ENCODE measurements around the gene DDX10. TPM values are rescaled to one million over a fixed set of nuclear protein-coding genes. Genes with fewer than 3 reads are reported as not detected.

The DDX10 gene
- total RNA-seq, 4 donors from 2014 or later = 11.5 to 22.0 (median 14.3) TPM

DNA sequence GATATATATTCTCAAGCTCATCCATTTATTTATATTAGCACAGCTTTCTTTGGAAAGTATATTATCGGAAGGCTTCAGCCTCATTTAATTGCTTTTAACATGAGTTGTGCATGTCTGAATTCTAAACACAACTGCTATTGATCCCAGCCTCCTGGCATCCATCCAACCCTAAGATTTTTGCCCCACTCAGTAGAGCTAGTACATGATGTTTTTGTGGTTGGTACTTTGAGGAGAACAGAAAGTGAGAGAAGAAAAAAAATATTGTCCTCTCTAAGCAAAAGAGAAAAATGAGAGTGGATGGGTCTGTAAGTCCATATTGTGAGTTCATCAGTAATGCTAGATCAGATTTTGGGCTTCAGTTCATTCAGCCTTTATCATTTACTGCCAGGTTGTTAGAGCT, 198.7 kb downstream of the DDX10 start:
- Histone ChIP-seq H3K4me1 (peaks cover 4 to 11% (median 6%) of the 10 kb centered on the region in 4 donors), H3K27me3 (no peaks in the 10 kb centered on the region), H3K9me3 (no peaks in the 10 kb centered on the region), H3K4me3 (no peak overlapping the region), H3K27ac (replicated peaks in 1 of 4) (no peak overlapping the region), H3K36me3 (no peaks in the 10 kb centered on the region)
- intact Hi-C loops (cut with DNase I) = no loop called here
- 81% methylated on average over 1 of the region's 1 CpG for WGBS
- DNase-seq (ENCODE audit: extremely low spot score) = no peak
- no peak for TF ChIP-seq EP300 (IDR thresholded peaks at IDR 0.05)
- TF ChIP-seq, protein P1, sequence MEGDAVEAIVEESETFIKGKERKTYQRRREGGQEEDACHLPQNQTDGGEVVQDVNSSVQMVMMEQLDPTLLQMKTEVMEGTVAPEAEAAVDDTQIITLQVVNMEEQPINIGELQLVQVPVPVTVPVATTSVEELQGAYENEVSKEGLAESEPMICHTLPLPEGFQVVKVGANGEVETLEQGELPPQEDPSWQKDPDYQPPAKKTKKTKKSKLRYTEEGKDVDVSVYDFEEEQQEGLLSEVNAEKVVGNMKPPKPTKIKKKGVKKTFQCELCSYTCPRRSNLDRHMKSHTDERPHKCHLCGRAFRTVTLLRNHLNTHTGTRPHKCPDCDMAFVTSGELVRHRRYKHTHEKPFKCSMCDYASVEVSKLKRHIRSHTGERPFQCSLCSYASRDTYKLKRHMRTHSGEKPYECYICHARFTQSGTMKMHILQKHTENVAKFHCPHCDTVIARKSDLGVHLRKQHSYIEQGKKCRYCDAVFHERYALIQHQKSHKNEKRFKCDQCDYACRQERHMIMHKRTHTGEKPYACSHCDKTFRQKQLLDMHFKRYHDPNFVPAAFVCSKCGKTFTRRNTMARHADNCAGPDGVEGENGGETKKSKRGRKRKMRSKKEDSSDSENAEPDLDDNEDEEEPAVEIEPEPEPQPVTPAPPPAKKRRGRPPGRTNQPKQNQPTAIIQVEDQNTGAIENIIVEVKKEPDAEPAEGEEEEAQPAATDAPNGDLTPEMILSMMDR (IDR thresholded peaks at IDR 0.05) = no peak

DNA sequence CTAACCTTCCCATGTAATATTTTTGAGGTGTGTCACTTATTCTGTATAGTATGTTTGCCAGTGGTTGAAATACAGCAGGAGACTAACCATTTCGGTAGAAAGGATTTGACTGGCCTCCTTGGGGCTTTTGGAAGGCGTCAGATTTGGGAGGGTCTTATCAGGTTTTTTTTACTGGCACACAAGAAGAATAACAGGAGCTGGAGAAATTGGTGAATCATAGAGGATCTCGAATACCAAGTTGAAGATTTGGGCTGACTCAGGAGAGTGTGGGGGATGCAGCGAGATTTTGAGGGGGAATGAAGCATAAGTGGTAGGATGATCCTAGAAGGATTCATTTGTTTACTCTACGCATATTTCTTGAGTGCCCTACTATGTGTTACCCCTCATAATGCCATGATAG, 200.5 kb downstream of the DDX10 start:
- Histone ChIP-seq H3K36me3 (no peaks in the 10 kb centered on the region), H3K27ac (replicated peaks in 1 of 4) (no peak overlapping the region), H3K27me3 (no peaks in the 10 kb centered on the region), H3K4me1 (peaks cover 5 to 15% (median 11%) of the 10 kb centered on the region in 4 donors), H3K9me3 (no peaks in the 10 kb centered on the region), H3K4me3 (no peak overlapping the region)
- no peak for DNase-seq (ENCODE audit: extremely low spot score)
- WGBS = 96% methylated on average over 5 of the region's 5 CpGs
- no peak for TF ChIP-seq POLR2AphosphoS5 (IDR thresholded peaks at IDR 0.05)
- no peak for TF ChIP-seq EP300 (IDR thresholded peaks at IDR 0.05)
- no peak for TF ChIP-seq POLR2A (IDR thresholded peaks at IDR 0.05; ENCODE audit: low read depth)
- intact Hi-C loops (cut with DNase I) = no loop called here

GRCh38 chr11:108866781-108867180, 201.9 kb downstream of the DDX10 start:
- DNase-seq (ENCODE audit: extremely low spot score) = no peak
- TF ChIP-seq EP300 (IDR thresholded peaks at IDR 0.05) = no peak
- no peak for TF ChIP-seq POLR2AphosphoS5 (IDR thresholded peaks at IDR 0.05)
- TF ChIP-seq, protein P1 (IDR thresholded peaks at IDR 0.05) = no peak
- no peak for TF ChIP-seq POLR2A (IDR thresholded peaks at IDR 0.05; ENCODE audit: low read depth)
- Histone ChIP-seq H3K9me3 (no peaks in the 10 kb centered on the region), H3K4me3 (no peak overlapping the region), H3K4me1 (peaks cover 5 to 21% (median 16%) of the 10 kb centered on the region in 4 donors), H3K27ac (replicated peaks in 1 of 4) (no peak overlapping the region), H3K36me3 (no peaks in the 10 kb centered on the region), H3K27me3 (no peaks in the 10 kb centered on the region)
- intact Hi-C loops (cut with DNase I) = no loop called here
- 41% methylated on average over 2 of the region's 2 CpGs for WGBS

- no peaks in the 10 kb centered on the region for H3K9me3 ChIP-seq
- no peak overlapping the region for H3K27ac ChIP-seq (replicated peaks in 1 of 4)
- H3K27me3 ChIP-seq = no peaks in the 10 kb centered on the region
- intact Hi-C loops (cut with DNase I) = loop anchor here (10.0 kb wide), 1 partner anchor 176 kb away; no protein-coding TSS in a partner anchor
- H3K36me3 ChIP-seq = no peaks in the 10 kb centered on the region
- no peak for DNase-seq (ENCODE audit: extremely low spot score)
- WGBS = 51% methylated on average over 4 of the region's 4 CpGs
- no peak overlapping the region for H3K4me3 ChIP-seq
- TF ChIP-seq, protein P1 (IDR thresholded peaks at IDR 0.05) = no peak
- TF ChIP-seq POLR2A (IDR thresholded peaks at IDR 0.05; ENCODE audit: low read depth) (no peak), EP300 (IDR thresholded peaks at IDR 0.05) (no peak), POLR2AphosphoS5 (IDR thresholded peaks at IDR 0.05) (no peak)
- H3K4me1 ChIP-seq = peaks cover 5 to 21% (median 16%) of the 10 kb centered on the region in 4 donors
Measured at GRCh38 chr11:108870373-108871020, 205.6 kb downstream of the DDX10 start.

- TF ChIP-seq POLR2A (IDR thresholded peaks at IDR 0.05; ENCODE audit: low read depth) (no peak), EP300 (IDR thresholded peaks at IDR 0.05) (no peak), POLR2AphosphoS5 (IDR thresholded peaks at IDR 0.05) (no peak)
- TF ChIP-seq, protein P1 (IDR thresholded peaks at IDR 0.05) = peak; percentile 36 to 48 (median 42)
- Histone ChIP-seq H3K36me3 (no peaks in the 10 kb centered on the region), H3K27ac (replicated peaks in 1 of 4) (no peak overlapping the region), H3K27me3 (no peaks in the 10 kb centered on the region), H3K4me1 (peaks cover 5 to 19% (median 16%) of the 10 kb centered on the region in 4 donors), H3K9me3 (no peaks in the 10 kb centered on the region), H3K4me3 (no peak overlapping the region)
- intact Hi-C loops (cut with DNase I) = loop anchor here (10.0 kb wide), 1 partner anchor 176 kb away; no protein-coding TSS in a partner anchor
- no peak for DNase-seq (ENCODE audit: extremely low spot score)
Measured at GRCh38 chr11:108871152-108871551, 206.3 kb downstream of the DDX10 start.
